Lung microvascular endothelial cell (primary cell): ENCODE results near the gene CAMKV. TPM values are rescaled to one million over a fixed set of nuclear protein-coding genes. Genes with fewer than 3 reads are reported as not detected.
"Not testable (repeated sequence)": the region's sequence is repeated elsewhere in the genome, so short reads cannot be mapped to it uniquely, and the experiment has no call there.

ENCODE experiments used
- DNase-seq, 2 donors: peaks; one replicate each; pipeline versions ENCODE4 v3.0.0 to v3.0.0-alpha.2; 2010; ENCODE audit warnings: low read depth in 2 of 2
- total RNA-seq: library from RNA; depleted of rRNA; stranded (reverse); fragments of >200 nt; gene quantifications from 2 replicates; pipeline ENCODE4 v1.2.1, GENCODE V29; 2014

The CAMKV gene, protein sequence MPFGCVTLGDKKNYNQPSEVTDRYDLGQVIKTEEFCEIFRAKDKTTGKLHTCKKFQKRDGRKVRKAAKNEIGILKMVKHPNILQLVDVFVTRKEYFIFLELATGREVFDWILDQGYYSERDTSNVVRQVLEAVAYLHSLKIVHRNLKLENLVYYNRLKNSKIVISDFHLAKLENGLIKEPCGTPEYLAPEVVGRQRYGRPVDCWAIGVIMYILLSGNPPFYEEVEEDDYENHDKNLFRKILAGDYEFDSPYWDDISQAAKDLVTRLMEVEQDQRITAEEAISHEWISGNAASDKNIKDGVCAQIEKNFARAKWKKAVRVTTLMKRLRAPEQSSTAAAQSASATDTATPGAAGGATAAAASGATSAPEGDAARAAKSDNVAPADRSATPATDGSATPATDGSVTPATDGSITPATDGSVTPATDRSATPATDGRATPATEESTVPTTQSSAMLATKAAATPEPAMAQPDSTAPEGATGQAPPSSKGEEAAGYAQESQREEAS
- total RNA-seq: under 0.01 TPM in 2 replicates

GRCh38 chr3:49869525-49870126 lies at the start of gene CAMKV:
TSS of gene CAMKV (minus strand) at chr3:49869906. CDS start at chr3:49862388, 7,518 bp downstream.
- DNase-seq: no peak

DNA sequence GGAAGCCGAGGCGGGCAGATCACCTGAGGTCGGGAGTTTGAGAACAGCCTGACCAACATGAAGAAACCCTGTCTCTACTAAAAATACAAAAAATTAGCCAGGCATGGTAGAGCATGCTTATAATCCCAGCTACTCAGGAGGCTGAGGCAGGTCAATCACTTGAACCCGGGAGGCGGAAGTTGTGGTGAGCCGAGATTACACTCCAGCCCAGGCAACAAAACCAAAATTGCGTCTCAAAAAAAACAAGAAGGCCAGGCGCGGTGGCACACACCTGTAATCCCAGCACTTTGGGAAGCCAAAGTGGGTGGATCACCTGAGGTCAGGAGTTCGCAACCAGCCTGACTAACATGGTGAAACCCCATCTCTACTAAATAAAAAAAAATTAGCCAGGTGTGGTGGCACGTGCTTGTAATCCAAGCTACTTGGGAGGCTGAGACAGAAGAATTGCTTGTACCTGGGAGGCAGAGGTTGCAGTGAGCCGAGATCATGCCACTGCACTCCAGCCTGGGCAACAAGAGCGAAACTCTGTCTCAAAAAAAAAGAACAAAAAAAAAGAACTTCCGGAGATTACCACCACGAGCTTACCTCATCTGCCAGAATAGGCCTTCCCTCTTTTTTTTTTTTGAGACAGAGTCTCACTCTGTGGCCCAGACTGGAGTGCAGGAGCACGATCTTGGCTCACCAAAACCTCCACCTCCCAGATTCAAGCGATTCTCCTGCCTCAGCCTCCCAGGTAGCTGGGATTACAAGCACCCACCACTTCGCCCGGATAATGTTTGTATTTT lies 48.3 kb upstream of the CAMKV start:
- DNase-seq: not testable (repeated sequence)

DNA sequence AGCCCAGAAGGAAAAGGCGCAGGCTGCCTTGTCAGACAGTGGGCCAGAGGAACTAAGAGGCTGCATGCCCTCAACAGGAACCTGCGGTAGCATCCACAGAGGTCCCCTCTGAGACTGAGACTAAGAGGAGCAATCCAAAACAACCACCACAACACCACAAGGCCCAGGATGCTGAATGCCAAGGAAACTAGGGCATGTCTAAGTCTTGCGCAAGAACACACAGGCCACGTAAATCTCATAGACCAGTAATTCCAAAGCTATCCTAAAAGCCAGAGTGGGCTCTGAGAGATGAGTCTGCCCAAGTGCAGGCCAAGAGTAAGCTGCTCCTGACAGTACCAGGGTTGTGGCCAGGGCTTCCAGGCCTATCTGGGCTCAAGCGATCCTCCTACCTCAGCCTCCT lies 47.0 kb upstream of the CAMKV start:
- no peak for DNase-seq

DNA sequence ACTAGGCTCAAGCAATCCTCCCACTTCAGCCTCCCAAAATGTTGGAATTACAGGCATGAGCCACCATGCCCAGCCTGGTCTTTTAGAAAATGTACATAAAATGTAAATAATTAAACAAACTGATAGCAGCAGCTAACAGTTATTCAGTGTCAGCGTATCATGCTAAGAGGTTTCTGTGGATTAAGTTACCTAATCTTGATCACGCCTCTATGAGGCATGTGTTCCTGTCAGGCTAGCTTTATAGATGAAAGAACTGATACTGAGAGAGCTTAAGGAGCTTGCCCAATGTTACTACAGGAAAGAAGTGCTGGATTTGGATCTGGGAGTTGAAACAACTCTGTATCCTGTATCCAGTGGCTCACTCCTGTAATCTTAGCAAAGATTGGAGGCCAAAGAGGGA lies 45.2 kb upstream of the CAMKV start:
- DNase-seq: no peak

DNA sequence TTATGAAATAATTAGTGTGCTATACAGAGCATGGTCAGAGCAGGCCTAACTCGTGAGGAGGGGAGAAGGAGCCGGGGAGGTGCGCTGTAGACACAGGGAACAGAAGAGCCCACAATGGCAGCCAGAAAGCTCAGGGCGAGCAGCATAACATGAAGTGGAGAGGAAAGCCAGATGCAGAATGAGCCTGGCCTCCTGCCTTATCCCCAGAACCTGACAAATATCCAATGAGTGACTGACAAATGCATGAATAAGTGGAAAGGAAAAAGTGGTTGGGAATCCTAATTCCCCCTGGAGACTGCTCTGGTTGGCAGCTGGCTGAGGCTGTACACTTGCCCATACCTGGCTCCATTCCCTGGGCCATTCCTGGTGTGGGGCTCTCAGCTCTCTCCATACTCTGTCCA lies 43.2 kb upstream of the CAMKV start:
- DNase-seq: no peak

- DNase-seq: no peak
These were observed 41.9 kb upstream of the CAMKV start for GRCh38 chr3:49911611-49912010.

GRCh38 chr3:49911124-49911420 lies 41.4 kb upstream of the CAMKV start:
- no peak for DNase-seq

DNA sequence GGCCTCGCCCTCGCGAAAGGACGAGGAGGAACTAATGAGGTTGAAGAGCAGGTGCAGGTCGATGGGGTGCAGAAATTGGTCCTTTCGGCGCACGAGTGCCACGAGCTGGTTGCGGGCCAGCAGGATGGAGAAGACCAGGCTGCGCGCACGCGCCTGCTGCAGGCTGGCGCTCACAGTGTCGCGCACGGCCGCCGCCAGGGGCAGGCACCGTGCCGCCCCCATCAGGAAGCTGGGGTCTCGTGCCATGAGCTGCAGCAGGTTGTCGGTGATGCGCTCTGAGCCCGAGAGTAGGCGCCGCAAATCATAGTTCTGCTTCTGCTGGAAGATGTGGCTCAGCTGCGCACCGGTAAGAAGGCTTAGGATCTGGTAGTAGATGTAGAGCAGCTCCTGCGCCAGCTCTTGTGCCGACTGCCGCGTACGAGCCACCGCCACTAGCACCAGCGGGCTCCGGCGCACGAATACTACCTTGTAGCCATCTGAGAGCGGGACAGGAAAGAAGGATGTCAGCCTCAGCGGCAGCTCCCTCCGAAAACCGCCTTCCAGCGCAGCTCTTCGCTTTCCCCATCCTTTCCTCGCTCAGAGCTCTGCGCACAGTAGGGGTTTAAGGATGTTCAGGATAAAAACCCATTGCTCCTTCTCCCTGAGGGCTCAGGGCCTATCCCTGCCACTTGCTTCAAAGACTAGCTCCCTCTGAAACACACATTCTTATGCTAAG lies 40.9 kb upstream of the CAMKV start:
- DNase-seq: no peak

GRCh38 chr3:49908373-49909199 lies 38.9 kb upstream of the CAMKV start:
- DNase-seq: no peak

DNA sequence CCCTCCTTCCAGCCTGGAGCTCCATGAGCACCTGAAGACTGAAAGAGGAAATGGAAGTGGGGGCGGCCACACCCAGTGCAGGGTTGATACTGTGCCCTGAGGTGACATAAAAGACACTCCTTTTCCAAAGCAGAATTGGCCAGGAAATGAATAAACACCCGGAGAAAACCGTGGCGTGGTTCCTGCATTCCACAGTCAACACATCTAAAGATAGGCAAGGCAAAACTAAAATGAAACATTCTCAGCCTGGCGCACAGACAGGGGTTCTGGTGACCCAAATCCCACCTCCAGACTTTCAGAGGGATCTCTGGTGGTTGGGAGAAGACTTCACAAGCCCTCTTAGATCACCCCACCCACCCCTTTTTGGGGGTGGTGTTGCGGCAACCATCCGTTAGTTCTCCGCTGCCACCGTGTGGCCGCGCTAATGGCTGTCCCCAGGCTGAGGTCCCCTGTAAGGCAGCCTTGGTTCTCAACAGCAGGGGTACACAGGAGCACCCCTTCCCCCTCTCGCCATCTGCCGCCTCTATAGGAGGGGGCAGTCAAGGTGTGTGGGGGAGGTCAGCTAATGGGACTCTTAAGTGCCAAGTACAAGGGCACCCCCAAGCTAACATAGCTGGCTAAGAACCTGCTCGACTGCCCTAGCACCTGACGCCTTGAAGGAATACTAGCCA lies 36.5 kb upstream of the CAMKV start:
- DNase-seq: peak; percentile 58

DNA sequence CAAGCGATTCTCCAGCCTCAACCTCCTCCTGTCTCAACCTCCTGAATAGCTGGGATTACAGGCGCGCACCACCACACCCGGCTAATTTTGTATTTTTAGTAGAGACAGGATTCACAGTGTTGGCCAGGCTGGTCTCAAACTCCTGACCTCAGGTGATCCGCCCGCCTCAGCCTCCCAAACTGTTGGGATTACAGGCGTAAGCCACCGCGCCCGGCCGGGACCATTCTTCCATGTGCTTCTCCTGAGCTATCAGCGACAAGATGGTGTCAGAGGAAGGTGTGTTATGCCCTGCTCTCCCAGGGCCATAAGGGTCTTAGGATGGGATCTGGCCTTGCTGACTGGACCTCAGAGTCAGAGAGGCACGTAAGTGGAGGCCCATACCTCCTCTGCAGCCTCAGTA lies 34.7 kb upstream of the CAMKV start:
- DNase-seq: not testable (repeated sequence)

DNA sequence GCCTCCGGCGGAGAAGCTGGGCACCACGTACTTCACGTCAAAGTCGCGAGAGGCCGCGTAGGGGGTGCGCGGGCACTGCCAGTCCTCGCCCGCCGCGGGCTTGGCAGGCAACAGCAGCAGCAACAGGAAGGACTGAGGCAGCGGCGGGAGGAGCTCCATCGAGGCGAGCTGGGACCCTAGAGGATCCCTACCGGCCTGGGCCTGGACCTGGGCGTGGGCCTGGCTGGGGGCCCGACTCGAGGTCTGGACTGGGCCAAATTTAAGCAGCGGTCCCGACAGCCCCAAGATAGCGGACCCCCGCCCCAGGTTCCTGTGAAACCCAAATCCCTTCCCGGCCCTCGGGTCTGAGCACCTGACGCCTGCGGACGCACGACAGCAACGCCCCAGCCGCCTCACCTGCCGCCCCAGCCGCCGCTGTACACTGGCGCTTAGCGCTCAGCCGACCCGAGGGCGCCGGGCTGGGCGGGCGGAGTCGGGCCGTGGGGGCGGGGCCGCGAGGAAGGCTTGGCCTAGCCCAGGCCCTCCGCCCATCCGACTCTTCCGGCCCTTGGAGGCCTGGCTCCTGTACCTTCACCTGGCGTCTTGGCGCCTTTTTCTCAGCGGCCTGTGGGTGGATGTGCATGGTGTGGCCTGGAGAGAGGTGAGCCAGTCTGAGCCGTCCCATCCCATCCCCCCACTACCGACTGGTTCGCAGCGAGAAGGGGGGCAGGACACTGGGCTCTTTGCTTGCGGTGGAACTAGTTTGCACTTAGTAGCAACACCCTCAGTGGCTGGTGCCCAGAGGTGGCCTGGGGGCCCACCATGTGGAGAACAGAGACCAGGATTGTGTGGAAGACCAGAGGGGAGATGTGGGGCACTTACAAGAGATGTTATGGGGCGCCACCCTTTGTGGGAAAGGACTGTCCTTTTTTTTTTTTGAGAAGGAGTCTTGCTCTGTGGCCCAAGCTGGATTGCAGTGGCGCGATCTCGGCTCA lies 34.0 kb upstream of the CAMKV start, which contains the start of gene MST1R:
Gene MST1R (minus strand): TSS at position 423 of the 974 bp plus-strand sequence. CDS start 264 bp downstream, at position 159.
- DNase-seq: peak; percentile 32 to 43

GRCh38 chr3:49902511-49903345 lies 33.0 kb upstream of the CAMKV start:
- DNase-seq: no peak

GRCh38 chr3:49901366-49902339 lies 31.9 kb upstream of the CAMKV start:
- DNase-seq: no peak

- DNase-seq: peak in 1 of 2 donors; percentile 13
These were observed 30.9 kb upstream of the CAMKV start for GRCh38 chr3:49900491-49901153.

DNA sequence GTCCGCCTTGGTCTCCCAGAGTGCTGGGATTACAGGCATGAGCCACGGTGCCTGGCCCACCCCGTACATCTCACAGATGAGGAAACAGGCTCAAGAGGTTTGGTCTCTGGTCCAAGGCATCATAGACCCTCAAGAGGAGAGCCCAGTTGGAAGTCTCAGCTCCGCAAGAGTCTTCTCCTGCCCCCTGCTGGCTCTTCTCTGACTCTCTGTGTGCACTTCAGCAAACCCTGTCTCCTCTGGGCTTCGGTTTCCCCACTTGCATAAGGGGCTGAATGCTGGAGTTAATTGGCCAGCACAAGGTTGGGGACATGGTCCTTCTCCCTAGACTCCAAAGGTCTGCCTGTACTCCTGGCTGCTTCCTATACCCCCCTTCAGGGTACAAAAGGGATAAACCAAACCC lies 30.1 kb upstream of the CAMKV start:
- peak in 1 of 2 donors; percentile 47 for DNase-seq
